Neural cell (in vitro differentiated cells): Measurements from ENCODE around the gene S100A2.

Experiments used
- EZH2 ChIP-seq: fragments of 200-600, 300-800 bp; shearing (Covaris generic), sonication (generic); IDR thresholded peaks from 2 replicates; pipeline ENCODE4 v1.6.1; 2014; ENCODE audit warnings: antibody characterized with exemption, low read length, borderline replicate concordance, mild to moderate bottlenecking; ENCODE audit not compliant: insufficient read depth, poor library complexity, severe bottlenecking
- POLR2AphosphoS5 ChIP-seq: IDR thresholded peaks from 2 replicates; pipeline ENCODE4 v1.6.1; 2012
- RAD21 ChIP-seq: fragments of 450-650 bp; conservative IDR thresholded peaks from 2 replicates; pipeline ENCODE4 v1.6.1; 2014; ENCODE audit warnings: antibody characterized with exemption, mild to moderate bottlenecking, moderate library complexity
- TAF1 ChIP-seq: IDR thresholded peaks from 2 replicates; pipeline ENCODE4 v1.6.1; 2012; ENCODE audit warnings: low read depth
- TF ChIP-seq, protein P1 (sequence below): fragments of 450-650 bp; IDR thresholded peaks from 2 replicates; pipeline ENCODE4 v1.5.1; 2014; ENCODE audit warnings: antibody characterized with exemption, mild to moderate bottlenecking, moderate library complexity; ENCODE audit not compliant: poor library complexity, severe bottlenecking

DNA sequence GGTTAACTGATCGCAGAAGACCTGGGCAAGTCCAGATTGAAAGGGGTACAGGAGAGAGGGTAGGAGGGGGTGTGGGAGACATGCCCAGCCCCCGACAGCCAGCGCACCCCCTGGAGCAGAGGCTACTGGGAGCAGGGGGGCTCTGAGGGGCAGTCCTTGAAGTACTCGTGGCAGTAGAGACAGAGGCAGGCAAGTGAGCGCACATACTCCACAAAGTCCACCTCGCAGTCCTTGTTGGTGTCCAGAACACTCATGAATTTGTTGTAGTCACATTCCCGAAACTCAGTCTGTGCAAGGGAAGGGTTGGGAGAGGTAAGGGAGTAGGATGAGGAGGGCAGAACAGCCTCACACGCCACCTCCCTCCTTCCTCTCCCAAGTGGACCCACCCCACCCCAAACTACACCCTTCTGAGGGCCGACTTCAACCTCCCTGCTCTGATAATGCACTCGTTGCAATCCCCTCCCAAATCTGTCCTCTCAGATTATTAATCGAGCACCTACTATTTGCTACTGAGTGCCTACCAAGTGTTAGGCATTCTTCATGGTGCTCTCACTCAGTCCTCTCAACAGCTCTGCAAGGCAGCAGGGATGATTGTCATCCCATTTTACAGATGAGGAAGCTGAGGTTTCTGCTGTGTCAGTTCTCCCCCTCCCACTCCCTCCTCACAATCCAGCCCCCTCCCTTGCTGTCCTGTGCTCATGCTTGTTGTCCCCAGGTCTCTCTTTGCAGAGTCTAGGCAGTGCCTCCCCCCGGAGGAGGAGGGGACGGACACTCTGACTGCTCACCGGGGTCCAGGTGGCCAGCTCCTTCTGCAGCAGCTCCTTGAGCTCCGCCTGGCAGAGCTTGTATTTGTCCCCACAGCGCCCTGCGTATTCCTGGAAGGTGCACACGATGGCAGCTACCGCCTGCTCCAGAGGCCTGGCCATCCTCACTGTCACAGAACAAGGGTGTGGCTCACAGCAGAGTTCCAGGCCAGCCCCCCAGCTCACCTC lies 17.8 kb downstream of the S100A2 start:
- TF ChIP-seq, protein P1, sequence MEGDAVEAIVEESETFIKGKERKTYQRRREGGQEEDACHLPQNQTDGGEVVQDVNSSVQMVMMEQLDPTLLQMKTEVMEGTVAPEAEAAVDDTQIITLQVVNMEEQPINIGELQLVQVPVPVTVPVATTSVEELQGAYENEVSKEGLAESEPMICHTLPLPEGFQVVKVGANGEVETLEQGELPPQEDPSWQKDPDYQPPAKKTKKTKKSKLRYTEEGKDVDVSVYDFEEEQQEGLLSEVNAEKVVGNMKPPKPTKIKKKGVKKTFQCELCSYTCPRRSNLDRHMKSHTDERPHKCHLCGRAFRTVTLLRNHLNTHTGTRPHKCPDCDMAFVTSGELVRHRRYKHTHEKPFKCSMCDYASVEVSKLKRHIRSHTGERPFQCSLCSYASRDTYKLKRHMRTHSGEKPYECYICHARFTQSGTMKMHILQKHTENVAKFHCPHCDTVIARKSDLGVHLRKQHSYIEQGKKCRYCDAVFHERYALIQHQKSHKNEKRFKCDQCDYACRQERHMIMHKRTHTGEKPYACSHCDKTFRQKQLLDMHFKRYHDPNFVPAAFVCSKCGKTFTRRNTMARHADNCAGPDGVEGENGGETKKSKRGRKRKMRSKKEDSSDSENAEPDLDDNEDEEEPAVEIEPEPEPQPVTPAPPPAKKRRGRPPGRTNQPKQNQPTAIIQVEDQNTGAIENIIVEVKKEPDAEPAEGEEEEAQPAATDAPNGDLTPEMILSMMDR: no peak
- TF ChIP-seq EZH2: no peak
- no peak for TF ChIP-seq RAD21
- no peak for TF ChIP-seq POLR2AphosphoS5
- TF ChIP-seq TAF1: no peak
